Neural cell (in vitro differentiated cells): ENCODE data around the gene ANO8. TPM values are rescaled to one million over a fixed set of nuclear protein-coding genes. Genes with fewer than 3 reads are reported as not detected.

ENCODE experiments used
- H2AFZ ChIP-seq: fragments of 200-600, 300-800 bp; sonication (generic), shearing (Covaris generic); 2 replicates; pipeline ENCODE4 v1.6.0; 2014; ENCODE audit warnings: low read depth, mild to moderate bottlenecking, antibody characterized with exemption, low read length, moderate library complexity
- H3F3A ChIP-seq: fragments of 200-600 bp; shearing (Covaris generic); 2 replicates; pipeline ENCODE4 v1.6.1; 2016; ENCODE audit warnings: mild to moderate bottlenecking, moderate library complexity, mixed read lengths, antibody characterized with exemption, low read length; ENCODE audit not compliant: insufficient read depth, poor library complexity, severe bottlenecking
- H3K27ac ChIP-seq: fragments of 200-600, 300-800 bp; sonication (generic), shearing (Covaris generic); 2 replicates; pipeline ENCODE4 v1.5.1; 2014; ENCODE audit warnings: mild to moderate bottlenecking, low read length, moderate library complexity
- H3K27me3 ChIP-seq: fragments of 300-800, 200-600 bp; sonication (generic), shearing (Covaris generic); 2 replicates; pipeline ENCODE4 v1.6.0; 2014; ENCODE audit warnings: mild to moderate bottlenecking, low read depth, low read length, moderate library complexity; ENCODE audit not compliant: insufficient read depth
- H3K36me3 ChIP-seq: fragments of 300-800, 200-600 bp; sonication (generic), shearing (Covaris generic); 2 replicates; pipeline ENCODE4 v1.5.1; 2014; ENCODE audit warnings: mild to moderate bottlenecking, antibody characterized with exemption, low read length, moderate library complexity; ENCODE audit not compliant: insufficient read depth
- H3K4me2 ChIP-seq: fragments of 300-800, 200-600 bp; sonication (generic), shearing (Covaris generic); 2 replicates; pipeline ENCODE4 v1.6.0; 2014; ENCODE audit warnings: mild to moderate bottlenecking, low read length
- H3K4me3 ChIP-seq: fragments of 300-800, 200-600 bp; sonication (generic), shearing (Covaris generic); 2 replicates; pipeline ENCODE4 v1.5.1; 2014; ENCODE audit warnings: mild to moderate bottlenecking, low read length, moderate library complexity
- H3K79me2 ChIP-seq: fragments of 200-600 bp; shearing (Covaris generic); replicated peaks from 2 replicates; pipeline ENCODE4 v1.6.0; 2014; ENCODE audit warnings: mild to moderate bottlenecking, low read length, moderate library complexity; ENCODE audit not compliant: insufficient read depth
- H3K9ac ChIP-seq: fragments of 300-800, 200-600 bp; sonication (generic), shearing (Covaris generic); 2 replicates; pipeline ENCODE4 v1.6.1; 2016; ENCODE audit warnings: mild to moderate bottlenecking, low read length, mixed read lengths
- H3K9me2 ChIP-seq: fragments of 200-600 bp; shearing (Covaris generic); 2 replicates; pipeline ENCODE4 v1.6.1; 2016; ENCODE audit warnings: mild to moderate bottlenecking, low read length, mixed read lengths; ENCODE audit not compliant: insufficient read depth
- H3K9me3 ChIP-seq: fragments of 200-600, 300-800 bp; sonication (generic), shearing (Covaris generic); 2 replicates; pipeline ENCODE4 v1.6.1; 2016; ENCODE audit warnings: mild to moderate bottlenecking, mixed run types, low read length, moderate library complexity, mixed read lengths
- H4K20me1 ChIP-seq: fragments of 200-600 bp; shearing (Covaris generic); 2 replicates; pipeline ENCODE4 v1.6.1; 2016; ENCODE audit warnings: mild to moderate bottlenecking, mixed run types; ENCODE audit not compliant: insufficient read depth
- EP300 ChIP-seq: fragments of 450-650 bp; conservative IDR thresholded peaks from 2 replicates; pipeline ENCODE4 v1.6.1; 2014; ENCODE audit warnings: antibody characterized with exemption, mild to moderate bottlenecking, moderate library complexity; ENCODE audit not compliant: poor library complexity, severe bottlenecking
- EZH2 ChIP-seq: fragments of 200-600, 300-800 bp; shearing (Covaris generic), sonication (generic); IDR thresholded peaks from 2 replicates; pipeline ENCODE4 v1.6.1; 2014; ENCODE audit warnings: antibody characterized with exemption, low read length, borderline replicate concordance, mild to moderate bottlenecking; ENCODE audit not compliant: insufficient read depth, poor library complexity, severe bottlenecking
- MXI1 ChIP-seq: fragments of 450-650 bp; conservative IDR thresholded peaks from 2 replicates; pipeline ENCODE4 v1.6.1; 2014; ENCODE audit warnings: antibody characterized with exemption, mild to moderate bottlenecking; ENCODE audit not compliant: poor library complexity, severe bottlenecking
- POLR2AphosphoS5 ChIP-seq: IDR thresholded peaks from 2 replicates; pipeline ENCODE4 v1.6.1; 2012
- RAD21 ChIP-seq: fragments of 450-650 bp; conservative IDR thresholded peaks from 2 replicates; pipeline ENCODE4 v1.6.1; 2014; ENCODE audit warnings: antibody characterized with exemption, mild to moderate bottlenecking, moderate library complexity
- REST ChIP-seq: IDR thresholded peaks from 2 replicates; pipeline ENCODE4 v1.6.1; 2012; ENCODE audit warnings: borderline replicate concordance
- SMC3 ChIP-seq: fragments of 450-650 bp; conservative IDR thresholded peaks from 2 replicates; pipeline ENCODE4 v1.6.1; 2014; ENCODE audit warnings: antibody characterized with exemption, mild to moderate bottlenecking, moderate library complexity; ENCODE audit not compliant: poor library complexity
- TAF1 ChIP-seq: IDR thresholded peaks from 2 replicates; pipeline ENCODE4 v1.6.1; 2012; ENCODE audit warnings: low read depth
- polyA plus RNA-seq: library from polyadenylated mRNA; depleted of rRNA; stranded (reverse); fragments of >200 nt; gene quantifications from 2 replicates; pipeline ENCODE4 v1.2.3, GENCODE V29; 2014
- TF ChIP-seq, protein P1 (sequence below): fragments of 450-650 bp; IDR thresholded peaks from 2 replicates; pipeline ENCODE4 v1.5.1; 2014; ENCODE audit warnings: antibody characterized with exemption, mild to moderate bottlenecking, moderate library complexity; ENCODE audit not compliant: poor library complexity, severe bottlenecking

Gene ANO8
- polyA plus RNA-seq, 1 donor from 2014 or later, result 51.3 TPM

DNA sequence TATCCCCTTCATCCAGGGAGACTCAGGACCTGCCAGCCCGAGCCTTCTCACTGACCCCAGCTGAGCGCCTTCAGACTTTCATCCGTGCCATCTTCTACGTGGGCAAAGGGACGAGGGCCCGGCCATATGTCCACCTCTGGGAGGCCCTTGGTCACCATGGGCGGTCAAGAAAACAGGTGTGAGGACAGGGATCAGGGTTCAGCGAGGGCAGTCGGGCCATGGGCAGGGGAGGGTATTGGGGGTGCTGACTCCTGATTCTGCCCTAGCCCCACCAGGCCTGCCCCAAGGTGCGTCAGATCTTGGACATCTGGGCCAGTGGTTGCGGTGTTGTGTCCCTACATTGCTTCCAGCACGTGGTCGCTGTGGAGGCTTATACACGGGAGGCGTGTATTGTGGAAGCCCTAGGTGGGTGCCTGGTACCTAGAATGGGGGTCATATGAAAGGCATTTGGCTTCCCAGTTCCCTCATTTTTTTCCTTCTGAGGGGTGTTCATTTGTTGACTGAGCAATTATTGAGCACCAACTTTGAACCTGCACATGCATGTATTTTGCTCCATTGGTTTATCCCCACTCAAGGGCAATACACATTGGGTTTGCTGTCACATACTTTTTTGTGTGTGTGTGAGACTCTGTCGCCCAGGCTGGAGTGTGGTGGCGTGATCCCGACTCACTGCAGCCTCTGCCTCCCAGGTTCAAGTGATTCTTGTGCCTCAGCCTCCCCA, 49.1 kb downstream of the ANO8 start:
- TF ChIP-seq REST, result no peak
- TF ChIP-seq POLR2AphosphoS5, result no peak
- TF ChIP-seq EP300, result no peak
- no peak for TF ChIP-seq TAF1
- no peak for TF ChIP-seq MXI1
- TF ChIP-seq RAD21, result no peak
- TF ChIP-seq, protein P1, sequence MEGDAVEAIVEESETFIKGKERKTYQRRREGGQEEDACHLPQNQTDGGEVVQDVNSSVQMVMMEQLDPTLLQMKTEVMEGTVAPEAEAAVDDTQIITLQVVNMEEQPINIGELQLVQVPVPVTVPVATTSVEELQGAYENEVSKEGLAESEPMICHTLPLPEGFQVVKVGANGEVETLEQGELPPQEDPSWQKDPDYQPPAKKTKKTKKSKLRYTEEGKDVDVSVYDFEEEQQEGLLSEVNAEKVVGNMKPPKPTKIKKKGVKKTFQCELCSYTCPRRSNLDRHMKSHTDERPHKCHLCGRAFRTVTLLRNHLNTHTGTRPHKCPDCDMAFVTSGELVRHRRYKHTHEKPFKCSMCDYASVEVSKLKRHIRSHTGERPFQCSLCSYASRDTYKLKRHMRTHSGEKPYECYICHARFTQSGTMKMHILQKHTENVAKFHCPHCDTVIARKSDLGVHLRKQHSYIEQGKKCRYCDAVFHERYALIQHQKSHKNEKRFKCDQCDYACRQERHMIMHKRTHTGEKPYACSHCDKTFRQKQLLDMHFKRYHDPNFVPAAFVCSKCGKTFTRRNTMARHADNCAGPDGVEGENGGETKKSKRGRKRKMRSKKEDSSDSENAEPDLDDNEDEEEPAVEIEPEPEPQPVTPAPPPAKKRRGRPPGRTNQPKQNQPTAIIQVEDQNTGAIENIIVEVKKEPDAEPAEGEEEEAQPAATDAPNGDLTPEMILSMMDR, result no peak
- TF ChIP-seq EZH2, result no peak
- TF ChIP-seq SMC3, result no peak
- no peak overlapping the region for H3K4me2 ChIP-seq
- H3K9me2 ChIP-seq, result no peaks in the 10 kb centered on the region
- no peak overlapping the region for H3K9ac ChIP-seq
- no peaks in the 10 kb centered on the region for H3F3A ChIP-seq
- H3K79me2 ChIP-seq, result no peaks in the 10 kb centered on the region
- H3K27me3 ChIP-seq, result peaks cover 12% of the 10 kb centered on the region
- no peaks in the 10 kb centered on the region for H3K36me3 ChIP-seq
- no peak overlapping the region for H3K27ac ChIP-seq
- H3K4me3 ChIP-seq, result no peak overlapping the region
- H4K20me1 ChIP-seq, result no peaks in the 10 kb centered on the region
- no peaks in the 10 kb centered on the region for H3K9me3 ChIP-seq
- no peak overlapping the region for H2AFZ ChIP-seq

- no peaks in the 10 kb centered on the region for H4K20me1 ChIP-seq
- H3K36me3 ChIP-seq, result no peaks in the 10 kb centered on the region
- H2AFZ ChIP-seq, result no peak overlapping the region
- H3K9ac ChIP-seq, result no peak overlapping the region
- no peaks in the 10 kb centered on the region for H3K79me2 ChIP-seq
- H3F3A ChIP-seq, result no peaks in the 10 kb centered on the region
- no peak overlapping the region for H3K4me3 ChIP-seq
- no peaks in the 10 kb centered on the region for H3K9me2 ChIP-seq
- no peaks in the 10 kb centered on the region for H3K9me3 ChIP-seq
- TF ChIP-seq POLR2AphosphoS5, result no peak
- no peak for TF ChIP-seq EP300
- no peak for TF ChIP-seq TAF1
- TF ChIP-seq RAD21, result no peak
- no peak for TF ChIP-seq REST
- TF ChIP-seq, protein P1, result no peak
- TF ChIP-seq EZH2, result no peak
- TF ChIP-seq MXI1, result no peak
- TF ChIP-seq SMC3, result no peak
- H3K27me3 ChIP-seq, result peaks cover 12% of the 10 kb centered on the region
- no peak overlapping the region for H3K4me2 ChIP-seq
- H3K27ac ChIP-seq, result no peak overlapping the region
Observed at GRCh38 chr19:17283504-17283996, 51.1 kb downstream of the ANO8 start.
